Measurements from ENCODE around the gene CARD14. TPM values are rescaled to one million over a fixed set of nuclear protein-coding genes. Genes with fewer than 3 reads are reported as not detected.

Gene CARD14
- polyA plus RNA-seq, 1 donor (not counting 4 experiments of a cell fraction or from before 2014, with no cell fraction given): 0.49 TPM

DNA sequence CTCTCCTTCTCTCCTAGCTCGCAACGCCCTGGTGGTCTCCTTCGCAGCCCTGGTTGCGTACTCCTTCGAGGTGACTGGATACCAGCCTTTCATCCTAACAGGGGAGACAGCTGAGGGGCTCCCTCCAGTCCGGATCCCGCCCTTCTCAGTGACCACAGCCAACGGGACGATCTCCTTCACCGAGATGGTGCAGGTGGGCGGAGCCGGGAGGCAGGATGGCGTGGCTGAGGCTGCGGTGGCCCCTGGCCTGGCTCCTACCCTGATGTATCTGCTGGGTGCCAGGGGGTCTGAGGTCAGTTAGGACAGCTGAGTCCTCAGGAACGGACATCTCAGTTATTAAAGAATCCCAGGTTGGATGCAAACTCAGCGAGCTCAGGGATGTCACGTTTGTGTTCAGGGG lies 67.1 kb downstream of the CARD14 start:
- no peaks in the 10 kb centered on the region for H3K36me3 ChIP-seq (ENCODE audit: control insufficient read depth in 2 of 2, extremely low read depth in 1 of 2, insufficient read depth in 2 of 2, low read length in 2 of 2)
- DNase-seq (ENCODE audit: low read depth, low spot score): no peak
- FAIRE-seq: no peak
- H3K4me2 ChIP-seq (ENCODE audit: control insufficient read depth, extremely low read depth, insufficient read depth, low read depth, low read length): no peak overlapping the region
- dilution Hi-C loops (cut with MboI; ENCODE audit: extremely low pct_ligation_motif_present, low sequenced_read_pairs): no loop called here
- no peaks in the 10 kb centered on the region for H3K4me1 ChIP-seq (ENCODE audit: control insufficient read depth, extremely low read depth, insufficient read depth, low read length)
- peaks cover 6% of the 10 kb centered on the region for H3K9me3 ChIP-seq (ENCODE audit: control insufficient read depth, low read depth, low read length)
- H3K4me3 ChIP-seq (ENCODE audit: control insufficient read depth in 2 of 3, extremely low read depth in 1 of 3, insufficient read depth in 2 of 3, low read depth in 1 of 3, low read length in 3 of 3): no peak overlapping the region
- no peak for TF ChIP-seq EZH2 (IDR thresholded peaks at IDR 0.05; ENCODE audit: low read length)
- TF ChIP-seq, protein P1, sequence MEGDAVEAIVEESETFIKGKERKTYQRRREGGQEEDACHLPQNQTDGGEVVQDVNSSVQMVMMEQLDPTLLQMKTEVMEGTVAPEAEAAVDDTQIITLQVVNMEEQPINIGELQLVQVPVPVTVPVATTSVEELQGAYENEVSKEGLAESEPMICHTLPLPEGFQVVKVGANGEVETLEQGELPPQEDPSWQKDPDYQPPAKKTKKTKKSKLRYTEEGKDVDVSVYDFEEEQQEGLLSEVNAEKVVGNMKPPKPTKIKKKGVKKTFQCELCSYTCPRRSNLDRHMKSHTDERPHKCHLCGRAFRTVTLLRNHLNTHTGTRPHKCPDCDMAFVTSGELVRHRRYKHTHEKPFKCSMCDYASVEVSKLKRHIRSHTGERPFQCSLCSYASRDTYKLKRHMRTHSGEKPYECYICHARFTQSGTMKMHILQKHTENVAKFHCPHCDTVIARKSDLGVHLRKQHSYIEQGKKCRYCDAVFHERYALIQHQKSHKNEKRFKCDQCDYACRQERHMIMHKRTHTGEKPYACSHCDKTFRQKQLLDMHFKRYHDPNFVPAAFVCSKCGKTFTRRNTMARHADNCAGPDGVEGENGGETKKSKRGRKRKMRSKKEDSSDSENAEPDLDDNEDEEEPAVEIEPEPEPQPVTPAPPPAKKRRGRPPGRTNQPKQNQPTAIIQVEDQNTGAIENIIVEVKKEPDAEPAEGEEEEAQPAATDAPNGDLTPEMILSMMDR (optimal IDR thresholded peaks at IDR 0.05 in 1 of 3, IDR thresholded peaks at IDR 0.05 in 1 of 3, conservative IDR thresholded peaks at IDR 0.05 in 1 of 3; ENCODE audit: extremely low read depth in 1 of 3, insufficient read depth in 2 of 3, low read length in 3 of 3): no peak
- H3K9ac ChIP-seq (ENCODE audit: control insufficient read depth, extremely low read depth, insufficient read depth, low read length): no peak overlapping the region
- H4K20me1 ChIP-seq (ENCODE audit: control insufficient read depth, extremely low read depth, insufficient read depth, low read length): no peaks in the 10 kb centered on the region
- no peaks in the 10 kb centered on the region for H3K79me2 ChIP-seq (ENCODE audit: control insufficient read depth, insufficient read depth, low read length)
- no peaks in the 10 kb centered on the region for H3K27me3 ChIP-seq (ENCODE audit: control insufficient read depth, extremely low read depth, insufficient read depth, low read length)
- H3K9me1 ChIP-seq (ENCODE audit: control insufficient read depth, extremely low read depth, insufficient read depth, low read length): no peaks in the 10 kb centered on the region
- H3K27ac ChIP-seq (ENCODE audit: control insufficient read depth, insufficient read depth, low read length): no peak overlapping the region
- H2AFZ ChIP-seq (ENCODE audit: control insufficient read depth, low read length): no peak overlapping the region

DNA sequence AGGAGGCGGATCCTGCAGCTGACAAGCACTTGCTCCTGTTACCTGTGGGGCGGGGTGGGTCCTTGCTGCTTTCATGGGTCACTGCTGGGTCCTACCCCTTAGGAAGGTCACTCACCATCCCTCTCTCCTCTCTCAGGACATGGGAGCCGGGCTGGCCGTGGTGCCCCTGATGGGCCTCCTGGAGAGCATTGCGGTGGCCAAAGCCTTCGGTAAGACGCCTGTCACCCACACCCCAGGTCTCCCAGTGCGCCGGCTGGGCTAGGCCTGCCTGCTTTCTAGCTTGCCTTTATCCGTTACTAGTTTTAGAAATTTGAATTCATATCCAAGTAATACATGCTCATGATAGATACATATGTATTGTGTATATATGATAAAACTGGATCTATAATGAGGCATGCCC lies 67.6 kb downstream of the CARD14 start:
- H3K9me1 ChIP-seq (ENCODE audit: control insufficient read depth, extremely low read depth, insufficient read depth, low read length): no peaks in the 10 kb centered on the region
- no peak overlapping the region for H3K27ac ChIP-seq (ENCODE audit: control insufficient read depth, insufficient read depth, low read length)
- no peaks in the 10 kb centered on the region for H3K27me3 ChIP-seq (ENCODE audit: control insufficient read depth, extremely low read depth, insufficient read depth, low read length)
- H3K4me3 ChIP-seq (ENCODE audit: control insufficient read depth in 2 of 3, extremely low read depth in 1 of 3, insufficient read depth in 2 of 3, low read depth in 1 of 3, low read length in 3 of 3): no peak overlapping the region
- no peaks in the 10 kb centered on the region for H4K20me1 ChIP-seq (ENCODE audit: control insufficient read depth, extremely low read depth, insufficient read depth, low read length)
- FAIRE-seq: no peak
- DNase-seq (ENCODE audit: low read depth, low spot score): no peak
- no peak overlapping the region for H3K9ac ChIP-seq (ENCODE audit: control insufficient read depth, extremely low read depth, insufficient read depth, low read length)
- H2AFZ ChIP-seq (ENCODE audit: control insufficient read depth, low read length): no peak overlapping the region
- no peaks in the 10 kb centered on the region for H3K36me3 ChIP-seq (ENCODE audit: control insufficient read depth in 2 of 2, extremely low read depth in 1 of 2, insufficient read depth in 2 of 2, low read length in 2 of 2)
- H3K79me2 ChIP-seq (ENCODE audit: control insufficient read depth, insufficient read depth, low read length): no peaks in the 10 kb centered on the region
- dilution Hi-C loops (cut with MboI; ENCODE audit: extremely low pct_ligation_motif_present, low sequenced_read_pairs): no loop called here
- no peak overlapping the region for H3K4me2 ChIP-seq (ENCODE audit: control insufficient read depth, extremely low read depth, insufficient read depth, low read depth, low read length)
- H3K4me1 ChIP-seq (ENCODE audit: control insufficient read depth, extremely low read depth, insufficient read depth, low read length): no peaks in the 10 kb centered on the region
- peaks cover 3% of the 10 kb centered on the region for H3K9me3 ChIP-seq (ENCODE audit: control insufficient read depth, low read depth, low read length)
- TF ChIP-seq, protein P1 (optimal IDR thresholded peaks at IDR 0.05 in 1 of 3, IDR thresholded peaks at IDR 0.05 in 1 of 3, conservative IDR thresholded peaks at IDR 0.05 in 1 of 3; ENCODE audit: extremely low read depth in 1 of 3, insufficient read depth in 2 of 3, low read length in 3 of 3): no peak
- no peak for TF ChIP-seq EZH2 (IDR thresholded peaks at IDR 0.05; ENCODE audit: low read length)

Data from keratinocyte (primary cell).